SK-N-SH (cell line): ENCODE measurements around the gene SPATA24.

Experiments used
- CTCF ChIP-seq: fragments of 200-600 bp; sonication (generic); IDR thresholded peaks from 2 replicates; pipeline ENCODE4 v1.6.1; 2017; ENCODE audit warnings: antibody characterized with exemption, mild to moderate bottlenecking, moderate library complexity
- EP300 ChIP-seq, 2 experiments: IDR thresholded peaks; 2 replicates each; pipeline versions ENCODE4 v1.4.0 to v1.6.1; 2012; ENCODE audit warnings: borderline replicate concordance in 1 of 2, low read depth in 1 of 2, low read length in 1 of 2

GRCh38 chr5:139415221-139415861 lies 11.5 kb upstream of the SPATA24 start:
- TF ChIP-seq CTCF, result no peak
- no peak for TF ChIP-seq EP300 (IDR thresholded peaks at IDR 0.05; ENCODE audit: borderline replicate concordance in 1 of 2, low read depth in 1 of 2, low read length in 1 of 2)
